ENCODE data around the gene RAB36. TPM values are rescaled to one million over a fixed set of nuclear protein-coding genes. Genes with fewer than 3 reads are reported as not detected.

Gene RAB36
- polyA plus RNA-seq, 2 of the 4 experiments (the other 2 are of a cell fraction), result 2.5 to 4.0 TPM

DNA sequence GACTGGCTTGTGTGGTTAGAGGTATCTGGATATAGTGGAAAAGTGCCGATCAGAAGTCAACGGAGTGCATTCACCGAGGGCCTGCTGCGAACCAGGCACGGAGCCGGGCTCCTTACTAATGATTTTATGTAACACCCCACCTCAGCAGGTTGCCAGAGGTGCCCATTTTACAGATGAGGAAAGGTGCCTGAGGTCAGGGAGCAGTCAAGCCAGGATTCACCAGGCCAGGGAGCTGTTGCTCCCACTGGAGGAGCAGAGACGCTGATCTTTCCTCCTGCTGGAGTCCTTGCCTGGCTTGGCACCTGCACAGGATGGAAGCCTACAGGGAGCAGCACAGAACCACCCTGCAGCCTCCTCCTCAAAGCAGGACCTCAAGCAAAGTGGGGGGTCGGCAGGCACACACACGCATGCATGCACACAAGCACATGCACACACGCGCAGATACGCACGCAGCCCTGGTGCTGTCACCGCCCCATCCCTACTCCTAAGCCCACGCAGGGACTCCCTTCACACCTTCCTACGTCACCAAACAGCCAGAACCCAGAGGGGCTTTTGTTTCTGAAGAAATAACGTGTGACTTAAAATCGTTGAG is 19.7 kb upstream of the RAB36 start:
- no peak overlapping the region for H3K4me2 ChIP-seq
- H3K27ac ChIP-seq, result no peak overlapping the region
- H3K4me1 ChIP-seq, result no peaks in the 10 kb centered on the region
- ChIA-PET POLR2A (no interaction called here), CTCF (interaction anchor here (8.7 to 9.6 kb wide), 2 partner anchors 167 kb away, joined by 144 to 314 read pairs; no protein-coding TSS in a partner anchor)
- TF ChIP-seq CBX8 (IDR thresholded peaks at IDR 0.05) (no peak), NFE2L2 (conservative IDR thresholded peaks at IDR 0.05; ENCODE audit: low read length) (no peak), RFX5 (IDR thresholded peaks at IDR 0.05) (no peak), CEBPB (IDR thresholded peaks at IDR 0.05) (no peak), MAZ (IDR thresholded peaks at IDR 0.05; ENCODE audit: borderline replicate concordance, low read depth, low read length) (no peak), JUN (IDR thresholded peaks at IDR 0.05) (no peak), RAD21 (conservative IDR thresholded peaks at IDR 0.05 in 1 of 2, IDR thresholded peaks at IDR 0.05 in 1 of 2) (no peak), RCOR1 (IDR thresholded peaks at IDR 0.05; ENCODE audit: low read depth, low read length) (no peak), FOXS1 (CRISPR knock-in tag; IDR thresholded peaks at IDR 0.05) (no peak), TP53 (CRISPR knock-in tag; IDR thresholded peaks at IDR 0.05) (no peak)
- TF ChIP-seq, protein P1, sequence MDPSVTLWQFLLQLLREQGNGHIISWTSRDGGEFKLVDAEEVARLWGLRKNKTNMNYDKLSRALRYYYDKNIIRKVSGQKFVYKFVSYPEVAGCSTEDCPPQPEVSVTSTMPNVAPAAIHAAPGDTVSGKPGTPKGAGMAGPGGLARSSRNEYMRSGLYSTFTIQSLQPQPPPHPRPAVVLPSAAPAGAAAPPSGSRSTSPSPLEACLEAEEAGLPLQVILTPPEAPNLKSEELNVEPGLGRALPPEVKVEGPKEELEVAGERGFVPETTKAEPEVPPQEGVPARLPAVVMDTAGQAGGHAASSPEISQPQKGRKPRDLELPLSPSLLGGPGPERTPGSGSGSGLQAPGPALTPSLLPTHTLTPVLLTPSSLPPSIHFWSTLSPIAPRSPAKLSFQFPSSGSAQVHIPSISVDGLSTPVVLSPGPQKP (IDR thresholded peaks at IDR 0.05; ENCODE audit: low read depth, low read length), result no peak
- TF ChIP-seq, protein P2, sequence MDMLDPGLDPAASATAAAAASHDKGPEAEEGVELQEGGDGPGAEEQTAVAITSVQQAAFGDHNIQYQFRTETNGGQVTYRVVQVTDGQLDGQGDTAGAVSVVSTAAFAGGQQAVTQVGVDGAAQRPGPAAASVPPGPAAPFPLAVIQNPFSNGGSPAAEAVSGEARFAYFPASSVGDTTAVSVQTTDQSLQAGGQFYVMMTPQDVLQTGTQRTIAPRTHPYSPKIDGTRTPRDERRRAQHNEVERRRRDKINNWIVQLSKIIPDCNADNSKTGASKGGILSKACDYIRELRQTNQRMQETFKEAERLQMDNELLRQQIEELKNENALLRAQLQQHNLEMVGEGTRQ (IDR thresholded peaks at IDR 0.05), result no peak
- ATAC-seq, result no peak
- no peaks in the 10 kb centered on the region for H3K9me3 ChIP-seq
- no peak for FAIRE-seq
- no peak for DNase-seq (ENCODE audit: low read depth in 1 of 2, low spot score in 1 of 2)
- H3K4me3 ChIP-seq, result no peak overlapping the region
- WGBS (ENCODE audit: missing lambda C conversion rate), result 77% methylated on average over 14 of the region's 18 CpGs

DNA sequence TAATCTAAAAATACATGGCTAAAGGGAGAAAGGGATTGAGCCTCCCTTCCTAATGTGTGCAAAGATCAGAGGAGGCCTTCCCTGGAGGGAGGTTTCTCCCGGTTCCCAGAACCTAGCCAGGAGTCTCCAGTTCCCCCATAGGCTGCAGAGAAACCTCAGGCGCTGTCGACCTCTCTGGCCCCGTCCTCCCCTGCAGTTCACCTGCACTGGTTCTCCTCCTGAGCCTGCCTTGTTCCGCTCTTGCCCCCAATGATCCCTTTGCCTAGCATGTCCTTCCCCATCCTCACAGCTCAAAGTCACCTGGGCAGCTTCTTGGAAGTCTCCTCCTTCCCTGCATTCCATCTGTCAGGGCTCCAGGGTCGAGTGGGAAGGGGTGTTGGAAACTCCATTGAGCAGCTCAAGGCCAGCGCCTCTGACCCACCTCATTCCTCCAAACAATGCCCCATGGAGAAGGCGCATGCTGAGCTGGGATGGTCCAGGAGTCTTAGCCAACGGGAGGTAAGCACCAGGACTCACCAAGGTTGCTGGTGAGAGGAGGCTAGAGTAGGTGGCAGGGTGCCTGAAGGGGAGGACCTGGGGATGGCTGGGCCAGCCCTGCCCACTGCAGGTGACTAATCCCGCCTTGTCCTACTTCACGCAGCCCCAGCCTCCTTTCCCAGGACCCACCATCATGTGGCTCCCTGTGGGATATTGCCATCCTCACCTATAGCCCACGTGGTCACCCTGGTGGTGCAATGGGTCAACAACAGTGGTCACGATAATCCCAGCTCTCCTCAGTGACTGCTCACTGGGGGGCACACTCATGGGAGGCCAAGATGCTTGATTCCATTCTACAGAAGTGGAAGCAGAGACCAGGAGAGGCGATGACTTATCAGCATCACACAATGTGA is 18.9 kb upstream of the RAB36 start:
- ChIA-PET POLR2A (no interaction called here), CTCF (interaction anchor here (0.7 to 8.7 kb wide), 3 partner anchors 22 to 259 kb away, joined by 3 to 314 read pairs (median 3); no protein-coding TSS in a partner anchor)
- no peak for FAIRE-seq

More for the DNA sequence above, 18.9 kb upstream of the RAB36 start:
- Histone ChIP-seq H3K4me2 (no peak overlapping the region), H3K4me3 (no peak overlapping the region), H3K4me1 (no peaks in the 10 kb centered on the region), H3K9me3 (no peaks in the 10 kb centered on the region), H3K27ac (no peak overlapping the region)
- ATAC-seq (no peak), DNase-seq (ENCODE audit: low read depth in 1 of 2, low spot score in 1 of 2) (no peak)
- 66% methylated on average over 12 of the region's 14 CpGs for WGBS (ENCODE audit: missing lambda C conversion rate)
- TF ChIP-seq JUNB (IDR thresholded peaks at IDR 0.05) (no peak), MAFK (IDR thresholded peaks at IDR 0.05; ENCODE audit: partially characterized antibody) (no peak), CEBPB (IDR thresholded peaks at IDR 0.05) (no peak), GATA3 (IDR thresholded peaks at IDR 0.05; ENCODE audit: borderline replicate concordance) (no peak), NR3C1 (IDR thresholded peaks at IDR 0.05) (no peak), PHF8 (IDR thresholded peaks at IDR 0.05; ENCODE audit: borderline replicate concordance, low read depth) (no peak), NFE2L2 (conservative IDR thresholded peaks at IDR 0.05; ENCODE audit: low read length) (no peak), BHLHE40 (IDR thresholded peaks at IDR 0.05; ENCODE audit: low read depth, low read length) (no peak), FOSL2 (IDR thresholded peaks at IDR 0.05) (no peak), FOSL2 (CRISPR knock-in tag; IDR thresholded peaks at IDR 0.05) (no peak), HOXB13 (CRISPR knock-in tag; IDR thresholded peaks at IDR 0.05; ENCODE audit: low read depth) (no peak), POLR2A (IDR thresholded peaks at IDR 0.05; ENCODE audit: low read length) (no peak), FOXS1 (CRISPR knock-in tag; IDR thresholded peaks at IDR 0.05) (no peak), CBX2 (IDR thresholded peaks at IDR 0.05; ENCODE audit: borderline replicate concordance, low read depth) (no peak), KDM1A (IDR thresholded peaks at IDR 0.05; ENCODE audit: low read depth) (no peak), EHF (CRISPR knock-in tag; IDR thresholded peaks at IDR 0.05) (no peak), ZC3H11A (IDR thresholded peaks at IDR 0.05) (no peak), FOSB (CRISPR knock-in tag; IDR thresholded peaks at IDR 0.05) (no peak), CBX8 (IDR thresholded peaks at IDR 0.05) (no peak)
- TF ChIP-seq, protein P1 (IDR thresholded peaks at IDR 0.05; ENCODE audit: low read depth, low read length), result no peak
